Naive thymus-derived CD8-positive, alpha-beta T cell (primary cell): Measurements from ENCODE around the gene PMEL. TPM values are rescaled to one million over a fixed set of nuclear protein-coding genes. Genes with fewer than 3 reads are reported as not detected.
"Not testable (repeated sequence)": the region's sequence is repeated elsewhere in the genome, so short reads cannot be mapped to it uniquely, and the experiment has no call there.

ENCODE experiments used
- ATAC-seq, 2 donors: fragments of 150-1000 bp; cut with Tn5 transposase in 1 of 2; sonication (Bioruptor Pico), chemical (Tn5 transposase) in 1 of 2; 1 replicate in 1 of 2; 2 replicates in 1 of 2; pipeline ENCODE4 v1.10.0; 2021; ENCODE audit warnings: mild to moderate bottlenecking in 2 of 2, moderate library complexity in 2 of 2
- POLR2A ChIA-PET: fragments of 350-600 bp; sonication (Branson Sonifier 250); formaldehyde crosslinking; loops from one replicate; lab custom pipeline; 2021; ENCODE audit warnings: antibody characterized with exemption; lab: Charles Lee
- DNase-seq, 10 donors: peaks; one replicate each; pipeline versions ENCODE4 v3.0.0 to v3.0.0-alpha.2; 2020 to 2022
- H3K27ac Mint-ChIP-seq, 10 donors: one replicate each; pipeline ENCODE4 v1.8.0; 2020 to 2022; ENCODE audit warnings: mild to moderate bottlenecking in 10 of 10, mixed read lengths in 10 of 10, moderate library complexity in 4 of 10, inconsistent platforms in 1 of 10
- H3K27me3 Mint-ChIP-seq, 5 donors: one replicate each; pipeline ENCODE4 v1.8.0; 2021 to 2022; ENCODE audit warnings: mixed read lengths in 5 of 5
- H3K36me3 Mint-ChIP-seq, 3 donors: one replicate each; pipeline ENCODE4 v1.8.0; 2020 to 2022; ENCODE audit warnings: mixed read lengths in 3 of 3, mild to moderate bottlenecking in 2 of 3, inconsistent platforms in 1 of 3
- H3K4me1 Mint-ChIP-seq, 4 donors: one replicate each; pipeline ENCODE4 v1.8.0; 2021 to 2022; ENCODE audit warnings: mixed read lengths in 4 of 4
- H3K4me3 Mint-ChIP-seq, 10 donors: one replicate each; pipeline ENCODE4 v1.8.0; 2020 to 2022; ENCODE audit warnings: mild to moderate bottlenecking in 10 of 10, mixed read lengths in 10 of 10, moderate library complexity in 6 of 10, inconsistent platforms in 1 of 10
- H3K9me3 Mint-ChIP-seq, 9 donors: one replicate each; pipeline ENCODE4 v1.8.0; 2020 to 2022; ENCODE audit warnings: mixed read lengths in 9 of 9, mild to moderate bottlenecking in 3 of 9, inconsistent platforms in 1 of 9, moderate library complexity in 1 of 9
- polyA plus RNA-seq, 3 donors: library from polyadenylated mRNA; unstranded; fragments of 300-500 nt; fragmentation: Illumina TruSeq; gene quantifications; one replicate each; pipeline ENCODE4 v1.2.3, GENCODE V29; 2021
- total RNA-seq, 8 experiments: library from RNA in 2 of 8; stranded (reverse) in 2 of 8; gene quantifications; one replicate each; pipeline ENCODE4 v1.2.3 and lab custom pipeline; 2021 to 2026

PMEL gene
- total and polyA plus RNA-seq, 5 experiments from 2014 or later = 0.15 TPM; not detected in 4

- not testable (repeated sequence) for H3K4me3 Mint-ChIP-seq, ATAC-seq, H3K27me3 Mint-ChIP-seq, DNase-seq, H3K9me3 Mint-ChIP-seq
- Mint-ChIP-seq H3K27ac (peak overlapping the region in 1 of 10 donors; percentile 24), H3K4me1 (peaks cover 12 to 47% (median 41%) of the 10 kb centered on the region in 4 donors), H3K36me3 (peaks cover 0 to 76% (median 8%) of the 10 kb centered on the region in 3 donors)
- POLR2A ChIA-PET = interaction anchor here (0.6 to 5.2 kb wide), 5 partner anchors 8 to 157 kb away, joined by 3 to 29 read pairs (median 4); partner anchors contain the start of genes PYM1 and RAB5B
Measured at GRCh38 chr12:55981882-55982281, 16.0 kb upstream of the PMEL start.

GRCh38 chr12:55979069-55979468 lies 13.2 kb upstream of the PMEL start:
- peaks cover 14 to 57% (median 47%) of the 10 kb centered on the region in 4 donors for H3K4me1 Mint-ChIP-seq
- H3K9me3 Mint-ChIP-seq = no peaks in the 10 kb centered on the region
- H3K27ac Mint-ChIP-seq = peak overlapping the region in 2 of 10 donors; percentile 39 to 49
- POLR2A ChIA-PET = no interaction called here
- peaks cover 0 to 58% (median 11%) of the 10 kb centered on the region in 3 donors for H3K36me3 Mint-ChIP-seq
- DNase-seq (no peak), ATAC-seq (no peak)
- no peak overlapping the region for H3K4me3 Mint-ChIP-seq
- H3K27me3 Mint-ChIP-seq = no peaks in the 10 kb centered on the region

GRCh38 chr12:55978393-55978792 lies 12.6 kb upstream of the PMEL start:
- no peaks in the 10 kb centered on the region for H3K9me3 Mint-ChIP-seq
- peaks cover 14 to 51% (median 47%) of the 10 kb centered on the region in 4 donors for H3K4me1 Mint-ChIP-seq
- ATAC-seq = no peak
- POLR2A ChIA-PET = interaction anchor here (1.0 kb wide), 1 partner anchor 10 kb away, joined by 8 read pairs; no protein-coding TSS in a partner anchor
- H3K4me3 Mint-ChIP-seq = no peak overlapping the region
- no peaks in the 10 kb centered on the region for H3K27me3 Mint-ChIP-seq
- peaks cover 0 to 51% (median 11%) of the 10 kb centered on the region in 3 donors for H3K36me3 Mint-ChIP-seq
- no peak for DNase-seq
- H3K27ac Mint-ChIP-seq = peak overlapping the region in 2 of 10 donors; percentile 65 to 76

DNA sequence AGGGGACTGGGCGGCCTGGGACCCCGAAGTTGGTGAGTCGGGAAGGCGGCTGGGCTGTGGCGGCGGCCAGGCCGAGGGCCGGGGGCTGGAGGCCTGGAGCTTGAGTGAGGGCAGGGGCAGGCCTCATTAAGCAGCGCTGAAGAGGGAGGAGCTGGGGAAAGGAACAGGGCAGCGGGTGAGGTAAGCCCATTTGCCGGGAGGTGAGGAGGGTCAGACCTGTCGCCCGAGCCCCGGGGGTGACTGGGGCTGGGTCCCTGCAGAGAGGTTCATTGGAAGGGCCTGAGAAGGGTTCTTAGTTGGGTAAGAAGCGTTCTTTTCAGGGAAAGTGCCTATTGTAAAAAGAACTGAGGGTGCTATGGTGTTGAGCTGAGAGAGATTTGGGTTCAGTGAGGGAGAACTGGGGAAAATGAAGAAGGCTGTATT lies 8.5 kb upstream of the PMEL start:
- DNase-seq (peak in 1 of 10 donors; percentile 22), ATAC-seq (peak in 1 of 2 donors; percentile 7)
- Mint-ChIP-seq H3K4me1 (peaks cover 10 to 33% (median 29%) of the 10 kb centered on the region in 4 donors), H3K27ac (no peak overlapping the region), H3K27me3 (no peaks in the 10 kb centered on the region), H3K9me3 (no peaks in the 10 kb centered on the region), H3K4me3 (no peak overlapping the region), H3K36me3 (peaks cover 0 to 34% (median 3%) of the 10 kb centered on the region in 3 donors)
- POLR2A ChIA-PET = interaction anchor here (0.5 to 3.6 kb wide), 38 partner anchors 10 to 751 kb away, joined by 3 to 50 read pairs (median 5); partner anchors contain the start of genes BLOC1S1, CNPY2, COQ10A and DGKA

- POLR2A ChIA-PET = interaction anchor here (0.5 to 3.6 kb wide), 41 partner anchors 8 to 751 kb away, joined by 3 to 50 read pairs (median 5); partner anchors contain the start of genes BLOC1S1, CNPY2, COQ10A and DGKA
- H3K27ac Mint-ChIP-seq = no peak within 1 kb of the TSS
Measured at GRCh38 chr12:55973599-55974307, 7.9 kb upstream of the PMEL start, which contains the start of gene RAB5B. Gene RAB5B, plus strand, starts transcription at chr12:55974078. Its CDS starts 12,883 bp downstream, at chr12:55986961.

GRCh38 chr12:55972911-55973598 lies 7.2 kb upstream of the PMEL start:
- Mint-ChIP-seq H3K9me3 (no peaks in the 10 kb centered on the region), H3K36me3 (peaks cover 0 to 25% (median 3%) of the 10 kb centered on the region in 3 donors), H3K4me3 (no peak overlapping the region), H3K4me1 (peaks cover 12 to 30% (median 23%) of the 10 kb centered on the region in 4 donors), H3K27ac (no peak overlapping the region), H3K27me3 (no peaks in the 10 kb centered on the region)
- no peak for ATAC-seq
- POLR2A ChIA-PET = interaction anchor here (0.7 to 3.6 kb wide), 36 partner anchors 8 to 752 kb away, joined by 3 to 50 read pairs (median 6); partner anchors contain the start of genes BLOC1S1, CNPY2, COQ10A and DGKA
- DNase-seq = peak in 1 of 10 donors; percentile 29

More at GRCh38 chr12:55973599-55974307, 7.9 kb upstream of the PMEL start, which contains the start of gene RAB5B:
- H3K36me3 Mint-ChIP-seq = peaks cover 0 to 30% (median 3%) of the 10 kb centered on the region in 3 donors
- no peak within 1 kb of the TSS for H3K4me3 Mint-ChIP-seq
- H3K9me3 Mint-ChIP-seq = no peaks in the 10 kb centered on the region
- H3K4me1 Mint-ChIP-seq = peaks cover 10 to 28% (median 24%) of the 10 kb centered on the region in 4 donors
- ATAC-seq (peak; percentile 90), DNase-seq (peak; percentile 89 to 100 (median 98))
- H3K27me3 Mint-ChIP-seq = no peaks in the 10 kb centered on the region

DNA sequence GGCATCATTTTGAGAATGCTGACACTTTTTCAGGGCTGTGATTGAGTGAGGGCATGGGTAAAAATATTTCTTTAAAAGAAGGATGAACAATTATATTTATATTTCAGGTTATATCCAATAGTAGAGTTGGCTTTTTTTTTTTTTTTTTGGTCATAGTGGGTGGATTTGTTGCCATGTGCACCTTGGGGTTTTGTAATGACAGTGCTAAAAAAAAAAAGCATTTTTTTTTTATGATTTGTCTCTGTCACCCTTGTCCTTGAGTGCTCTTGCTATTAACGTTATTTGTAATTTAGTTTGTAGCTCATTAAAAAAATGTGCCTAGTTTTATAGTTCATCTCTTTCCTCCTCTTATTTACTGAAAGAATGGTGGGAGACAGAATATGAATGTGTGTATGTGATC lies 6.6 kb upstream of the PMEL start:
- peak overlapping the region in 3 of 10 donors; percentile 11 to 37 (median 25) for H3K4me3 Mint-ChIP-seq

DNA sequence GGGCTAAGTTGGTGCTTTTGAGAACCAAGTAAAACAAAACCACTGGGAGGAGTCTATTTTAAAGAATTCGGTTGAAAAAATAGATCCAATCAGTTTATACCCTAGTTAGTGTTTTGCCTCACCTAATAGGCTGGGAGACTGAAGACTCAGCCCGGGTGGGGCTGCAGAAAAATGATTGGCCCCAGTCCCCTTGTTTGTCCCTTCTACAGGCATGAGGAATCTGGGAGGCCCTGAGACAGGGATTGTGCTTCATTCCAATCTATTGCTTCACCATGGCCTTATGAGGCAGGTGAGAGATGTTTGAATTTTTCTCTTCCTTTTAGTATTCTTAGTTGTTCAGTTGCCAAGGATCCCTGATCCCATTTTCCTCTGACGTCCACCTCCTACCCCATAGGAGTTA lies 6.2 kb upstream of the PMEL start:
- Mint-ChIP-seq H3K9me3 (no peaks in the 10 kb centered on the region), H3K36me3 (peaks cover 0 to 16% (median 3%) of the 10 kb centered on the region in 3 donors), H3K27me3 (no peaks in the 10 kb centered on the region), H3K27ac (peak overlapping the region in 6 of 10 donors; percentile 1 to 65 (median 30)), H3K4me3 (peak overlapping the region in 3 of 10 donors; percentile 11 to 37 (median 25)), H3K4me1 (peaks cover 13 to 31% (median 24%) of the 10 kb centered on the region in 4 donors)
- POLR2A ChIA-PET = interaction anchor here (0.6 to 3.6 kb wide), 2 partner anchors 154 to 295 kb away, joined by 3 to 41 read pairs; partner anchors contain the start of genes ORMDL2 and SARNP
- no peak for DNase-seq
- ATAC-seq = no peak

More for the DNA sequence above, 6.6 kb upstream of the PMEL start:
- H3K27me3 Mint-ChIP-seq = no peaks in the 10 kb centered on the region
- H3K9me3 Mint-ChIP-seq = no peaks in the 10 kb centered on the region
- DNase-seq (no peak), ATAC-seq (no peak)
- H3K36me3 Mint-ChIP-seq = peaks cover 0 to 19% (median 3%) of the 10 kb centered on the region in 3 donors
- POLR2A ChIA-PET = interaction anchor here (0.6 to 3.6 kb wide), 4 partner anchors 11 to 295 kb away, joined by 3 to 41 read pairs (median 17); partner anchors contain the start of genes ORMDL2 and SARNP
- H3K4me1 Mint-ChIP-seq = peaks cover 13 to 31% (median 24%) of the 10 kb centered on the region in 4 donors
- peak overlapping the region in 5 of 10 donors; percentile 1 to 65 (median 37) for H3K27ac Mint-ChIP-seq

DNA sequence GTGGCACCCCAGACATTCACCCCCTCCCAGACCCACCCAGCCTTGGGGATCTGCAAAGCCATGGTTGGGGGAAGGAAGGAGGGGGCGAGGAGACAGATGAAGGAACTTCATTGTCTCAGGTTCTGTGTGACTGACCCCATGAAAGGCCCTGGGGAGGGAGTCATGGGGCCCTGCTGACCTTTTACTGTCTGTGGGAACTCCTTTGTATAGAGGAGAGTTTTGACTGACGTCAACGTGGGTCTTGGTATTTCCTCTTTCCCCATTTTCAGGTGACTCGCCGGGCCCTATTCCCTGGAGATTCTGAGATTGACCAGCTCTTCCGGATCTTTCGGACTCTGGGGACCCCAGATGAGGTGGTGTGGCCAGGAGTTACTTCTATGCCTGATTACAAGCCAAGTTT lies 4.9 kb upstream of the PMEL start:
- peaks cover 21 to 33% (median 25%) of the 10 kb centered on the region in 4 donors for H3K4me1 Mint-ChIP-seq
- H3K4me3 Mint-ChIP-seq = peak overlapping the region in 2 of 10 donors; percentile 1 to 20
- H3K27ac Mint-ChIP-seq = peak overlapping the region in 3 of 10 donors; percentile 17 to 69 (median 46)
- POLR2A ChIA-PET = interaction anchor here (0.7 to 1.4 kb wide), 3 partner anchors 41 to 159 kb away, joined by 3 to 8 read pairs (median 5); partner anchors contain the start of gene DNAJC14
- H3K36me3 Mint-ChIP-seq = peaks cover 0 to 7% (median 0%) of the 10 kb centered on the region in 3 donors
- H3K27me3 Mint-ChIP-seq = no peaks in the 10 kb centered on the region
- ATAC-seq (no peak), DNase-seq (no peak)
- H3K9me3 Mint-ChIP-seq = no peaks in the 10 kb centered on the region

GRCh38 chr12:55969356-55969755 lies 3.5 kb upstream of the PMEL start:
- ATAC-seq (no peak), DNase-seq (no peak)
- no peak overlapping the region for H3K4me3 Mint-ChIP-seq
- H3K4me1 Mint-ChIP-seq = peaks cover 17 to 38% (median 30%) of the 10 kb centered on the region in 4 donors
- H3K27me3 Mint-ChIP-seq = no peaks in the 10 kb centered on the region
- peak overlapping the region in 1 of 10 donors; percentile 36 for H3K27ac Mint-ChIP-seq
- POLR2A ChIA-PET = interaction anchor here (1.0 to 1.2 kb wide), 2 partner anchors 11 to 135 kb away, joined by 3 read pairs; partner anchors contain the start of gene PA2G4
- H3K9me3 Mint-ChIP-seq = no peaks in the 10 kb centered on the region
- H3K36me3 Mint-ChIP-seq = peaks cover 0 to 7% (median 0%) of the 10 kb centered on the region in 3 donors

GRCh38 chr12:55966408-55967281 lies 803 bp upstream of the PMEL start, which contains the start of gene CDK2:
Gene CDK2, plus strand, starts transcription at chr12:55966830. Its CDS starts 179 bp downstream, at chr12:55967009.
- peak within 1 kb of the TSS; percentile 82 to 92 (median 88) for H3K27ac Mint-ChIP-seq
- no peaks in the 10 kb centered on the region for H3K9me3 Mint-ChIP-seq
- peaks cover 17 to 34% (median 30%) of the 10 kb centered on the region in 4 donors for H3K4me1 Mint-ChIP-seq
- H3K4me3 Mint-ChIP-seq = peak within 1 kb of the TSS; percentile 87 to 98 (median 92)
- POLR2A ChIA-PET = interaction anchor here (0.6 to 2.0 kb wide), 4 partner anchors 11 to 151 kb away, joined by 3 to 7 read pairs (median 4); no protein-coding TSS in a partner anchor
- DNase-seq (peak; percentile 76 to 91 (median 84)), ATAC-seq (peak; percentile 96 to 97)
- no peaks in the 10 kb centered on the region for H3K27me3 Mint-ChIP-seq
- peaks cover 0 to 7% (median 0%) of the 10 kb centered on the region in 3 donors for H3K36me3 Mint-ChIP-seq
